Endothelial cell of umbilical vein (primary cell): ENCODE measurements around the gene GABRG1. TPM values are rescaled to one million over a fixed set of nuclear protein-coding genes. Genes with fewer than 3 reads are reported as not detected.

Experiments
- BruUV-seq: library from RNA; stranded (reverse); fragments of 400-500 nt; replicated peaks from 2 replicates; lab custom pipeline; 2021; lab: Mats Ljungman, UMichigan
- CTCF ChIA-PET: fragments of 300-600, 350-600 bp; sonication (Branson Sonifier 250); formaldehyde crosslinking; loops from one replicate; lab custom pipeline; 2021; ENCODE audit warnings: antibody characterized with exemption, inconsistent platforms; lab: Charles Lee
- POLR2A ChIA-PET: fragments of 300-600, 350-600 bp; sonication (Branson Sonifier 250); formaldehyde crosslinking; loops from one replicate; lab custom pipeline; 2021; ENCODE audit warnings: antibody characterized with exemption, inconsistent platforms; lab: Charles Lee
- DNase-seq: peaks from one replicate; pipeline ENCODE4 v3.0.0-alpha.2; 2011; ENCODE audit warnings: low read depth, low spot score
- FAIRE-seq: peaks from 2 replicates; lab custom pipeline; 2011; peaks lifted over from hg19 to GRCh38; lab: Jason Lieb, UNC
- H2AFZ ChIP-seq: 2 replicates; pipeline ENCODE4 v1.6.0; 2012; ENCODE audit warnings: low read depth, low read length, control low read depth, inconsistent platforms
- H3K27ac ChIP-seq: 2 replicates; pipeline ENCODE4 v1.5.1; 2011; ENCODE audit warnings: low read depth, mild to moderate bottlenecking, control low read depth, low read length, moderate library complexity; ENCODE audit not compliant: insufficient read depth
- H3K27me3 ChIP-seq, 2 experiments: 2 replicates each; pipeline versions ENCODE4 v1.6.0 to v1.6.1; 2011; ENCODE audit warnings: low read length in 2 of 2, mixed read lengths in 1 of 2; ENCODE audit not compliant: control insufficient read depth in 2 of 2, insufficient read depth in 2 of 2
- H3K36me3 ChIP-seq, 2 experiments: 2 replicates in 1 of 2; 3 replicates in 1 of 2; pipeline ENCODE4 v1.5.1; 2011; ENCODE audit warnings: low read length in 2 of 2, mild to moderate bottlenecking in 1 of 2, moderate library complexity in 1 of 2; ENCODE audit not compliant: control insufficient read depth in 2 of 2, insufficient read depth in 2 of 2; ENCODE audit errors: extremely low read depth in 1 of 2
- H3K4me1 ChIP-seq: 3 replicates; pipeline ENCODE4 v1.5.1; 2011; ENCODE audit warnings: mild to moderate bottlenecking, low read length; ENCODE audit not compliant: control insufficient read depth, insufficient read depth; ENCODE audit errors: extremely low read depth
- H3K4me2 ChIP-seq: 2 replicates; pipeline ENCODE4 v1.6.1; 2011; ENCODE audit warnings: low read length, control low read depth, mixed read lengths; ENCODE audit not compliant: insufficient read depth
- H3K4me3 ChIP-seq, 3 experiments: fragments of 200-600 bp in 1 of 3; sonication (generic), shearing (Covaris generic) in 1 of 3; replicated peaks in 1 of 3; 2 replicates each; pipeline ENCODE4 v1.5.1; 2011 to 2016; ENCODE audit warnings: control low read depth in 3 of 3, low read length in 3 of 3, mild to moderate bottlenecking in 2 of 3, inconsistent platforms in 1 of 3, low read depth in 1 of 3, moderate library complexity in 1 of 3; ENCODE audit not compliant: insufficient read depth in 1 of 3
- H3K79me2 ChIP-seq: 2 replicates; pipeline ENCODE4 v1.6.0; 2012; ENCODE audit warnings: low read length, inconsistent platforms; ENCODE audit not compliant: control insufficient read depth, insufficient read depth
- H3K9ac ChIP-seq: replicated peaks from 2 replicates; pipeline ENCODE3; 2011; ENCODE audit warnings: low read length, control low read depth; ENCODE audit not compliant: insufficient read depth; ENCODE audit errors: extremely low read depth
- H3K9me1 ChIP-seq: replicated peaks from 3 replicates; pipeline ENCODE4 v1.6.0; 2011; ENCODE audit warnings: mild to moderate bottlenecking, low read length; ENCODE audit not compliant: control insufficient read depth, insufficient read depth; ENCODE audit errors: extremely low read depth
- H3K9me3 ChIP-seq: replicated peaks from 2 replicates; pipeline ENCODE4 v1.5.1; 2012; ENCODE audit warnings: low read length, inconsistent platforms; ENCODE audit not compliant: control insufficient read depth, insufficient read depth
- H4K20me1 ChIP-seq: replicated peaks from 2 replicates; pipeline ENCODE3; 2011; ENCODE audit warnings: mild to moderate bottlenecking, low read length; ENCODE audit not compliant: control insufficient read depth, insufficient read depth; ENCODE audit errors: extremely low read depth
- CTCF ChIP-seq, 2 donors: IDR thresholded peaks; 1 replicate in 1 of 2; 2 replicates in 1 of 2; pipeline ENCODE4 v1.5.1; 2011; ENCODE audit warnings: low read length in 2 of 2, mild to moderate bottlenecking in 2 of 2, moderate library complexity in 2 of 2, control low read depth in 1 of 2, inconsistent platforms in 1 of 2, low read depth in 1 of 2; ENCODE audit not compliant: insufficient read depth in 1 of 2; ENCODE audit errors: extremely low read depth in 1 of 2
- EZH2 ChIP-seq: IDR thresholded peaks from 2 replicates; pipeline ENCODE4 v1.6.1; 2012; ENCODE audit warnings: borderline replicate concordance, low read depth, mild to moderate bottlenecking, moderate library complexity, low read length, inconsistent platforms; ENCODE audit not compliant: severe bottlenecking
- FOS ChIP-seq: IDR thresholded peaks from 2 replicates; pipeline ENCODE4 v1.6.1; 2011; ENCODE audit warnings: mild to moderate bottlenecking, low read length, moderate library complexity, borderline replicate concordance; ENCODE audit not compliant: insufficient read depth
- GATA2 ChIP-seq: IDR thresholded peaks from 2 replicates; pipeline ENCODE4 v1.7.0; 2011; ENCODE audit warnings: low read depth, mild to moderate bottlenecking, moderate library complexity, mixed read lengths, low read length; ENCODE audit not compliant: insufficient read length, insufficient read depth
- JUN ChIP-seq: IDR thresholded peaks from 2 replicates; pipeline ENCODE4 v1.6.1; 2011; ENCODE audit warnings: borderline replicate concordance, low read depth; ENCODE audit not compliant: insufficient read length, insufficient read depth
- MYC ChIP-seq: IDR thresholded peaks from one replicate; pipeline ENCODE4 v1.6.1; 2011; ENCODE audit warnings: mild to moderate bottlenecking, low read depth, low read length
- POLR2A ChIP-seq: IDR thresholded peaks from 2 replicates; pipeline ENCODE4 v1.6.1; 2012; ENCODE audit warnings: low read depth, mild to moderate bottlenecking, control low read depth, low read length
- POLR2AphosphoS5 ChIP-seq: IDR thresholded peaks from 2 replicates; pipeline ENCODE4 v1.6.1; 2012; ENCODE audit warnings: low read depth, mild to moderate bottlenecking, control low read depth, low read length, moderate library complexity; ENCODE audit not compliant: insufficient read depth
- dilution Hi-C: fragments of 300-500 bp; cut with MboI; formaldehyde crosslinking; loops from one replicate; pipeline ENCODE4 v1.15.0; 2019; ENCODE audit warnings: low sequenced_read_pairs; ENCODE audit not compliant: extremely low pct_ligation_motif_present
- intact Hi-C: fragments of 100-400 bp; cut with micrococcal nuclease; formaldehyde crosslinking; loops from one replicate; pipeline ENCODE4 v1.10.0; 2022
- polyA plus RNA-seq, 4 experiments: library from polyadenylated mRNA; depleted of rRNA in 3 of 4; stranded (reverse) in 3 of 4; unstranded in 1 of 4; fragments of >200 nt; gene quantifications; 2 replicates each; pipeline versions ENCODE4 v1.2.1 to v1.2.3, GENCODE V29; 2011 to 2012; ENCODE audit warnings: missing spikeins in 1 of 4
- total RNA-seq: library from RNA; stranded (reverse); gene quantifications from 2 replicates; pipeline ENCODE4 v1.2.3, GENCODE V29; 2021
- TF ChIP-seq, protein P1 (sequence below): IDR thresholded peaks from 2 replicates; pipeline ENCODE4 v1.6.1; 2011; ENCODE audit not compliant: insufficient read depth, insufficient read length

Gene GABRG1
- total and polyA plus RNA-seq, 2 donors (not counting 3 experiments of a cell fraction or from before 2014, with no cell fraction given), result not detected

GRCh38 chr4:46131498-46132057 lies 7.7 kb upstream of the GABRG1 start:
- Histone ChIP-seq H3K27me3 (no peaks in the 10 kb centered on the region), H3K4me3 (no peak overlapping the region), H3K27ac (no peak overlapping the region), H4K20me1 (no peaks in the 10 kb centered on the region), H2AFZ (no peak overlapping the region), H3K79me2 (no peaks in the 10 kb centered on the region), H3K4me2 (no peak overlapping the region), H3K9me3 (peaks cover 6% of the 10 kb centered on the region), H3K9me1 (no peaks in the 10 kb centered on the region), H3K4me1 (no peaks in the 10 kb centered on the region), H3K9ac (no peak overlapping the region), H3K36me3 (no peaks in the 10 kb centered on the region)
- FAIRE-seq, result no peak
- dilution Hi-C loops, result no loop called here
- POLR2A ChIA-PET, result no interaction called here
- CTCF ChIA-PET, result no interaction called here
- TF ChIP-seq EZH2, result no peak
- no peak for TF ChIP-seq JUN
- no peak for TF ChIP-seq POLR2A
- no peak for TF ChIP-seq MYC
- TF ChIP-seq POLR2AphosphoS5, result no peak
- TF ChIP-seq FOS, result no peak
- TF ChIP-seq, protein P1, sequence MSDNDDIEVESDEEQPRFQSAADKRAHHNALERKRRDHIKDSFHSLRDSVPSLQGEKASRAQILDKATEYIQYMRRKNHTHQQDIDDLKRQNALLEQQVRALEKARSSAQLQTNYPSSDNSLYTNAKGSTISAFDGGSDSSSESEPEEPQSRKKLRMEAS, result no peak
- no peak for TF ChIP-seq CTCF (IDR thresholded peaks at IDR 0.05; ENCODE audit: extremely low read depth in 1 of 2, insufficient read depth in 1 of 2, low read depth in 1 of 2, low read length in 2 of 2)
- TF ChIP-seq GATA2, result no peak
- intact Hi-C loops, result no loop called here
- DNase-seq, result no peak
- BruUV-seq, result no TSS peak
